NCI-H526 (cell line): ENCODE results near the gene OCA2.
A peak's percentile ranks its signal among the peaks of the same experiment; 100 is the strongest.

ENCODE experiments used
- DNase-seq, 2 experiments: peaks; one replicate each; lab custom pipeline; 2025; lab: John Stamatoyannopoulos, UW

Gene OCA2

DNA sequence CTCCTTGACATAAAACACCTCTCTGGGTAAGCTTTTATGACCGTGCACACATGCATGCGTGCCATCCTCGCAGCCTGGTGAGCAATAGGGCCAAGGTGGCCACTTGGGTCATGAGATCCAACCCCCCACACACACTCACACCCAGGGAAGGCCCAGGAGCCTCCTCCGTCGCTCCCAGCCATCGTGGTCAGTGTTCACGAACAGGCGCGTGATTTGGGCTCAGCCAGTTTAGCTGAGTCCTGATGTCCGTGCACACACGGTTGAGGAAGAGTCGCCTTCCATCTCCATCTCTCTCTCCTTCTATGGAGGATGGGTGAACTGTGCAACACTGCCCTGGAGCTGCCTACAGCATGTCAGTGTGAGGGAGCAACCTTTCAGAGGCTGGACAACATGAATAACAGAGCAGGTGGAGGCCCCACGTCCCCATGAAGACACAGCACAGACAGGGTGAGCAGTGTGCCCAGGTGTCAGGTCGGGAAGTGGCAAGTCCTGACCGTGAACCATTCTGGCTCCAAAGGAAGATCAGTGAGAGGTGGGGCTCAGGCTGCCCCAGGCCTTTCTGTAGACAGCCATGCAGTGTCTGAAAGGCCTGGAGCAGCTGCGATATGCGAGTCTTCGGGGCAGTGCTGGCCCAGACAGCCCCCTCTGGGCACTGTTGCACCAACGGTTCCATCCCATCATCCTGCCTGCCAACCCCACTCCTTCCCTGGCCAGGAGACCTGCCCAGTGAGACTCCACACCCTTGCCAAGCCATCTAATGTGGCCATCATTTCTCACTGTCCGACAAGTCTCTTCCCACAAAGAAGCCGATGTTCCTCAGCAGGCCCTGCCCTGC lies 253.4 kb downstream of the OCA2 start:
- DNase-seq = no peak

GRCh38 chr15:27844018-27844666 lies 255.0 kb downstream of the OCA2 start:
- no peak for DNase-seq

- DNase-seq = no peak
Measured at GRCh38 chr15:27843146-27843545, 256.0 kb downstream of the OCA2 start.

- no peak for DNase-seq
Measured at GRCh38 chr15:27842526-27842925, 256.6 kb downstream of the OCA2 start.

GRCh38 chr15:27835233-27835939 lies 263.7 kb downstream of the OCA2 start:
- no peak for DNase-seq

- no peak for DNase-seq
Measured at GRCh38 chr15:27834684-27835083, 264.4 kb downstream of the OCA2 start.

DNA sequence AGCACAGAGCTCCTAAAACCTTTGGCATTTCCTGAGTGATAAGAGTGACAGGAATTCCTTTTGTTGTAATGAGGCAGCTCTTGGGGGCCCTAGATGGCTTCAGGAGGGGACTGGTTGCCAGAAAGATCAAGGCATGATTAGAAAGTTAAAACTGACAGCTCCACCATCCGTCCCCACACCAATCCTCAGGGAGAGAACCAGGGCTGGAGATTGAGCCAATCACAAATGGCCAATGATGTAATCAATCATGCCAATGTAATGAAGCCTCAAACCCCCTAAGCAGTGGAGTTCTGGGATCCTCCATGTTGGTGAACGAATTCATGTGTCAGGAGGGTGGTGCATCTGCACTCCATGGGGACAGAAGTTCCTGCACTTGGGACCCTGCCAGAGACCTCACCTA lies 265.1 kb downstream of the OCA2 start:
- DNase-seq = no peak

- DNase-seq = no peak
Measured at GRCh38 chr15:27833178-27833577, 265.9 kb downstream of the OCA2 start.

DNA sequence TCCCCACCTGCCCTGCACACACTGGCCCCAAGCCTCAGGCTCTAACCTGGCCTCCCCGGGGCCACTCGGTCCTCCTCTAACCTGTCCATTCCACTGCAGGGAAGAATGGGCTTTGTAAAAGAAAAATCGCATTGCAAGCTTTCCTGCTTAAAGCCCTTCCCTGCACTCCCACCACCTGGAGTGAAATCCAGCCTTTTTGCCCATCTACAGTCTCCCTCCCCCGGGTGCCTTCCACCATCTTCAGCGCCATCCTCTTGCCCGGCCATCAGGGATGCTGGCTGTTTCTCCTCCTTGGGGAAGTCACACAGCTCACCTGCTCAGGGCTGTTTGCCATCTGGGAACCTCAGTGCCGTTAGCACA lies 266.9 kb downstream of the OCA2 start:
- no peak for DNase-seq

DNA sequence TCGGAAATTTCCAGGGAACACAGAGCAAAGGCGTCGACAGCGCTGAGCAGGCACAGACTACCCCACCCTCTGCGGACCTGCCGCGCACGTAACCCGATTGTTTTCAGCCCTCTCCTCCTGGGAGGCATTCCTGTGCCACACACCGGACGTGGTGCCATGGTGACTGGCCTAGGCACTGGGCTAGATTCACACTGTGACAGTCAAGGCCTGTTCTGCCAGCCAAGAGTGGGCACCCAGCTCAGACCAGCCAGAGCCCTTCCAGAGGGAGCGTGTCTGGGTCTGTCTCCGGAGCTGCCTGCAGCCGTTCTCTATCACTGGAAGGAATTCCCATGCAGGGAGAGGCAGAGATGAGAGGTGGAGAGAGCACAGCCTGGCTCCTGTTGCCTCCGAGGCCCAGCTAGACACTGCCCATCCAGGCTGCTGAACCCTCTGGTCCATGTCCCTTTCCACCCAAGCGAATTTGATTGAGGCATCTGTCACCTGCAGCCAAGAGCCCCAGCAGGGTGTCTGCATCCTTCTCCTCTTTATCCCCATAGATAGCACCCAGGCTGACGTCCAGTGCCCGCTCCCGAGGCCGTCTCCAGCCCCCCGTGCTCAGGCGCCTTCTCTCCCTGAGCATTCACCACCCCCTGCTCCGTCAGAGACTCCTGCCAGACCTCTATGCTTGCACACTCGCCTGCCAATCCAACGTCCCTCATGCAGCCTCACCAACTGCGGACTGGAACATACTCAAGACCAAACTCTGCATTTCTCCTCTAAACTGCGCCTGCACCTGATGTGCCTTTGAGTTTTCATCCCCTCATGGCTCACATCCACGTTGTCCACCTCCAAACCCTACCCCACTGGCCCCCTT lies 267.5 kb downstream of the OCA2 start:
- DNase-seq = no peak

GRCh38 chr15:27828746-27829145 lies 270.4 kb downstream of the OCA2 start:
- no peak for DNase-seq

- peak in 1 of 2 experiments; percentile 23 for DNase-seq
Measured at GRCh38 chr15:27826902-27827714, 272.0 kb downstream of the OCA2 start.

DNA sequence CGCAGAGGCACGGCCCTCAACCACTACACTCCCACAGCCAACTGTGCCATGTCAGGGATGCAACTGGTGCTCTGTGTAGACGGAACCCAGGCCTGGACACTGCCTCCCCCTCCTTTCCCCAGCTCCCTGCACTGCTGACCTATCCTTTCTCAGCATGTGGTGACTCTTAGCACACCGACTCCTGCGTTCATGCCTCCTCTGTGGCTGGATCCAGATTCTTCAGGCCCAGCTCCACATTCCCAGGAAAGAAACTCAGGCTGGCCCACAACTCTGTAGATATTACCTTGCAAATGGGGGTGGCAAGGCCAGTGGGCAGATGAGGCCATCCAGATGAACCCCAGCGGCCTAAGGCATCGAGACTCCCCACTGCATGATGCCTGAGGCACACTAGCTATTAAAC lies 272.7 kb downstream of the OCA2 start:
- no peak for DNase-seq

DNA sequence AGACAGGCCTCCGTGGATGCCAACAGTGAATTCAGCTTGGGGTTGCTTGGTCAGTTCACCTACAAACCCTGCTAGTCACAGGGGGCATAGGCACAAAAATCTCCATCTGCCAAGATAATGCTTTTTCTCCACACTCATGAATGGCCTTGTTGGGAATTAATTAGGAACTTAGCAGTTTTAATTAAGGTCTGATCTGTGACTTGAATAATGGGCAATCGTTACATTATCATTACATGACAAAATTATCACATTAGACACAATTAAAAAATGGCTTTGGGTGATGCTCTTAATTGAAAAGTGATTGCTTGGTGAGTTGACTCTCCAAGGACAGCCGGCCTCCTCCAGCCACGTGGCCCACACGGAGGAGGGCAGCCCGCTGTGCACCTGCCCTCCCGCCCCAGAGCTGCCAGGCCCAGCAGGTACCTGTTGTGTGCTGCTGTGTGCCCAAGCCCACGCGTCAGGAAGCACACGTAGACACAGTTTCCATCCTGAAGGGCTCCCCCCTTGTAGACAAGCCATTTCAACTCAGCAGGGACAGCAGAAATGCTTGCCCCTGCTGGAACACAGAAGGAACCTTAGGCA lies 274.2 kb downstream of the OCA2 start:
- DNase-seq = no peak

GRCh38 chr15:27821273-27821672 lies 277.8 kb downstream of the OCA2 start:
- DNase-seq = no peak

DNA sequence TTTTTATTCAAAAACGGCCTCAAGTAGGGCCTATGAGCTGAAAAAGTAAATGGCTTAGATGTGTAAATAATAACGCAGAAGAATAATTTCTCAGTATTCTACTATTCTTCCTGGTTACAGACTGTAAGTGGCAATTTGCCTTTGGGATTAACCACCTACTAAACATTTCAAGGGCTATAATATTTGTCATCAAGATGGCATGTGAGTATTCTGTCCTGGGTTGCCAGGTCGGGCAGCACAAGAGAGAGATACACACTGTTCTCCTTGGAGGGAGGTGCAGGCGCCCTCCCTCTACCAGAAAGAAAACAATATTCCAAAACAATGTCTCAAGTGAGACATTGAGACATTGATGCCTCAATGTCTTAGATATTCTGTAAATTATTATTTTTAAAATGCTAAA lies 278.4 kb downstream of the OCA2 start:
- DNase-seq = no peak

DNA sequence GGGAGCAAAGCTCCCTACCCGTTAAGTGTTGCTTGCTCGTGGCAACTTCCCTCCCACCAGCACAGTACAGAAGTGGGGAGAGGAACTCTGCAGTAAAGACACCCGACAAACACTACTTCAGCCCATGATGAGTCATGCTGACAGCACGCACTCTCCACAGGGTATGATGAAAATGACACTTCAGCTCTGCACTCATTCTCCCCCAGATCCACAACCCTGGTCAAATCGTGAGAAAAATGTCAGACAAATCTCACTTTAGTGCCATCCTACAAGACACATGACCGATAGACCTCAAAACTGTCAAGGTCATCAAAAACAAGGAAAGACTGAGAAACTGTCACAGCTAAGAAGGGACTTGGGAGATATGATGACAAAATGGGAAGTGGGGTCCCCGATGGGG lies 278.9 kb downstream of the OCA2 start:
- DNase-seq = no peak

DNA sequence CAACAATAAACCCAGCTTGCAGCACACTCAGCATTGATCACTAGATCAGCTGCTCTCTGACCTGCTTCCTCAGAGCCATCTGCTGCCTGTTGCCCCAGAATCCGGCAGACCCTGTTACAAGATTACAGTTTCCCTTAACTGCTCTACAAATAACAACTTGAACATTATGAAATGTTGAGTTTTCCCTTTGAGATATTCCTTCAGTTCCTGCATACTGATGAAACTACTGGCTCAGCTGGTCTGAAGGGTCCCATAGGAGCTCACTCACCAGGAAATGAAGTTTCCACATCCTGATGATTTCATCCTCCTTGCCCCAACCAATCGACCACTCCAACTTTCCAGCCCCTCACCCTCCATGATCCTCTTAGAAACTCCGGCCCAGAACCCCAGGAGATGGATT lies 281.9 kb downstream of the OCA2 start:
- no peak for DNase-seq

DNA sequence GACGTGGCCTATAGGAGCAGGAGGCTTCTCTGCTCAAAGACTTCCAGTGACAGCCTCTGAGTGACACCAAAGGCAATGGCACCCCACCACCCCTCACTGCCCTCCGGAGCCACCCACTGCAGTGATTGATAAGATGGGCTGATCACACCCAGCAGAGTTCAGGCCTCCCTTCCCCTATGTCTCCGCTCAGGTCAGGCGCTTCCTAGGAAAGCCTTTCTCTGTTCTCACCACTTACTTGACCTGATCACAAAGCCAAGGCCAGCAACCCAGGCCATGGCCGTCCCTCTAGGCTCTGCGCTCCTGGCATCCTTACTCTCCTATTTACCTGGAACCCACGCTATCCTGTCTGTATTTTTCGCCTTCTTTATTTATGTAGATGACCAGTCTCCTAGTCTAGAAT lies 282.3 kb downstream of the OCA2 start:
- DNase-seq = no peak

- DNase-seq = no peak
Measured at GRCh38 chr15:27815035-27815434, 284.1 kb downstream of the OCA2 start.

DNA sequence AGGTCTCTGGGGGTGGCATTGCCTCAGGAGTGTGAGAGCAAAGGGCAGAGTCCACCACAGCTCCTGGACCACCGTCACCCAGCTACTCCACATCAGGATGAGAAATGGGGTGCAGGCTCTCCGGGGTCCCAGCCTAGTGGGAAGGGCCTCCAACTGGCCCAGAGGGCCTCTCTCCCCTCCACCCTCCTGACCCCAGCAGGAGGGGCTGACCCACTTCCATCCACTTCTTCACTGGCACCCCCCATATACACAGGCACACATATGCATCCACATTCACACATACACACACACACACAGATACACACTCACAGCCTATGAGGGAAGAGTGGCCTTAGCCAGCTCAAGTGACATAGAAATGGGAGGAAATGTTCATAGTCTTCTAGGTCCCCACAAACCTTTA lies 286.0 kb downstream of the OCA2 start:
- no peak for DNase-seq
